Stimulated activated CD8-positive, alpha-beta memory T cell treated with anti-CD3 and anti-CD28 coated beads, Interleukin-4, amount 100 ng/mL, for 24 hours (primary cell): ENCODE measurements around the gene CAT.

Source experiments
- DNase-seq: peaks from one replicate; pipeline ENCODE4 v3.0.0-alpha.2; 2020; ENCODE audit warnings: low read depth

CAT gene

DNA sequence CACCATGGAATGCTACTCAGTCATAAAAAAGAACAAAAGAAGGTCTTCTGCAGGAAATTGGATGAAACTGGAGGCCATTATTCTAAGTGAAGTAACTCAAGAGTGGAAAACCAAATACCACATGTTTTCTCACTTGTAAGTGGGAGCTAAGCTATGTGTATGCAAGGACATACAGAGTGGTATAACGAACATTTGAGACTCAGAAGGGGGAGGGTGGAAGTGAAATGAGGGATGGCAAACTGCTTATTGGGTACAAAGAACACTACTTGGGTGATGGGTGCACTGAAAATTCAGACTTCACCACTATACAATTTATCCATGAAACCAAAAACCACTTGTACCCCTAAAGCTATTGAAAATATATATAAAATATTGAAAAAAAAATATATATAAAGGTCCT, 13.4 kb upstream of the CAT start:
- DNase-seq, result no peak

DNA sequence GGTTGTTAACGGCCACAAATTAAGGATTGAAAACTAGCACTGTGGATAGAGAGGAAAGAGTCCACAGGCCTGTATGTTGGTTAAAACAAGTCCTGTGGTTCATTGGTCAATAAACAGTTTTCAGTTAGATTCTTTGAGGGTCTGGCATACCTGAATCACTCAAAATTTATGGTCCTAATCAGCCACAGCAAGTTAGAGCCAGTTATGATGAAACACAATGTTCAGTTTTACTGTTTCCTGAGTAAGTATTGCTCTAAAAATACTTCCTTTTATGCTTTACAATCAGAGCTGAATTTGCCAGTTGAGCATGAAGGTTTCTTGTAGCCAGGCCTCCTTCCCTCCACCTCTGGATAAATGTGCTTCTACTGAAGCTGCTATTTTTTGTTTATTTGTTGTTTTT, 12.9 kb upstream of the CAT start:
- no peak for DNase-seq

DNA sequence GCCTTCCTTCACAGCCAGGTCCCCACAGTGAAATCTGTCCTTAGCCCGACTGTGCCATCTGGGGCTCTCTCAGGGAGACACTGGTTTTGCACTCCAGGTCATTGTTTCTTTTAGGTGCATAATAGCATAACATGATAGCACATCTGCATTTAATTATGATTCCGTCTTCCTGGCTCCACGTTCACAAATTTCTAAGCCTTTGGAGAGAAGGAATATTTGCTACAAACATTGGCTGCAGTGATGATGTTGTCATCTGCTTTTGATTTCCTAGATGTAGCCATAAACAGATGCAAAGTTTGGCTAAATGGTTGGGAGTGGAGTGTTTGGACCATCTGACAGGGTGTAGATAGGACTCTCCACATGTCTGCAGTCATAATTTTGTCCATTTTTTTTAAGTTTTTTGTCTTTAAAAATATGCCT, 12.0 kb upstream of the CAT start:
- no peak for DNase-seq

DNA sequence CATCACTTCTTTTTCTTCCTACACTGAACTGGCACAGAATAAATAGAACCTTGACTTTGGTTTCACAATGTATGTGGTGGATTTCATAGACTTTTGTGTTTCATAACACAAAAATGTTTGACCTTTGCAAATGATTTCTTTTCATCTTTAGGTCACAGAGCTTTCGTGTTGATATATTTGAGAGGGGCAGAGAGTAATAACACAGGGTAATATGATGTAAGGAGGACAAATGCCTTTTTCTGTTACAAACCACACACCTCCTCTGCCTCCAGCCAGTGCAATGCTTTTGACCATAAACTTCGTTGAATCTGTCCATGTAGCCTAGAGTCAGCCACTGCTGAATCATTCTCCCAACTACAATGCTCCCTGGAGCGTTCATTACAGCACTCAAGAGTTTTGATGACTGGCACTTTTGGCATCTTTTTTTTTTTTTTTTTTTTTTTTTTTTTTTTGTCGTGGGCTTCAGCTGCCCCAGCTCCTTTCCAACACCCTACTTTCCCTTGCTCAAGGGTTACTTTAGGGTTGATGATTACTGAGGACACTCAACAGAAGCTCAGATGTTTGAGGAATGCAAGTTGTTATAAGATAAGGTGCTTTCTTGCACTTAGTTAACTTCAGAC, 11.4 kb upstream of the CAT start:
- DNase-seq, result no peak

DNA sequence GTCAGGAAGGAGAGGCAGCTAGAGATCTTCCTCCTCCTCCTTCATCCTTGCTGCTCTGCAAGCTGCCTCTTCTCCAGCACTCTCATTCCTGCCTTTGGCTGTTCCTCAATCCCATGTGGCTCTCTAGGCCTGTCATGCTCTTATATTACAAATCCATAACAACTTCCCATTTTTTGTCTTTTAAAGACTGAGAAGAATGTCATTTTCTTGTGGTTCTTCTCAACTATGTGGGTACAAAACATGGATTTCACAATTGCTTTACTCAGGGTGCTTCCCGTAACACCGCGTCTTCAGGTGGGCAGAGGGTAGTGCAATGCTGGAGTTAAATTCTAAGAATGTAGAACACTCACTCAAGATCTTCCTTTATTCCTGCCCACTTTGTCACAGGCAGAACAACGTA, 6.8 kb upstream of the CAT start:
- no peak for DNase-seq

DNA sequence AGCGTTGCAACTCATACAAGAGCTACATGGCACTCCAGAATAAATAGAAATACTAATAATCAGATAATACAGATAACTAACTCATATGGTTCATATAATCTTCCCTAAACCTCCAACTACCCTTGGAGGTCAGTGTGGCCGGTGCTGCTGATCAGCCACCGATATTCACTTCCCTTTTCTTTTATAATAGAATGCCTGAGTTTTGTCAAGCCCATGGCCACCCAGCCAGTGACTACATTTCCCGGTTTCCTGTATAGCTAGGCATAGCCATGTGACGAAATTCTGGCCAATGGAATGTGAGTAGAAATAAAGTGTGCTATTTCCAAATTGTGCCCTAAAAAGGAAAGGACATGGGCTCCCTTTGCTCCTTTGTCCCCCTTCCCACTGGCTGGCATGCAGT, 5.9 kb upstream of the CAT start:
- DNase-seq, result no peak

DNA sequence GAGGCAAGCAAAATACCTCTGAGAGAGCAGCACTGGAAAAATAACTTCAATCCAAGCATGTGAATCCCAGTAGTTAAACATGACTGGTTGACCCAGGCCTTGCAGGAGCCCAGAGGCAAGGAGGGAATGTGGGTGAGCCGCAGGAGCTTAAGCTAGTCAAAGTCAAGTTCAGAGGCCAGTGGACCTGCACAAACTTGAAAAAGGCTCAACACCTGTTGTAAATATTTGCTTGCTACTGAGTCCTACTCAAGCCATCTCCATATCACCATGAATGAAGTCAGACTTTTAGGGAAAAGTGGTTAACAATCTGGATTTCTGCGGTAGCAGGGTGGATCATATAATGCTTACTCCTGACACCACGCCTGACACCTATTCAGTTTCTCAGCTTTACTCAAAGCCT, 4.8 kb upstream of the CAT start:
- DNase-seq, result no peak

DNA sequence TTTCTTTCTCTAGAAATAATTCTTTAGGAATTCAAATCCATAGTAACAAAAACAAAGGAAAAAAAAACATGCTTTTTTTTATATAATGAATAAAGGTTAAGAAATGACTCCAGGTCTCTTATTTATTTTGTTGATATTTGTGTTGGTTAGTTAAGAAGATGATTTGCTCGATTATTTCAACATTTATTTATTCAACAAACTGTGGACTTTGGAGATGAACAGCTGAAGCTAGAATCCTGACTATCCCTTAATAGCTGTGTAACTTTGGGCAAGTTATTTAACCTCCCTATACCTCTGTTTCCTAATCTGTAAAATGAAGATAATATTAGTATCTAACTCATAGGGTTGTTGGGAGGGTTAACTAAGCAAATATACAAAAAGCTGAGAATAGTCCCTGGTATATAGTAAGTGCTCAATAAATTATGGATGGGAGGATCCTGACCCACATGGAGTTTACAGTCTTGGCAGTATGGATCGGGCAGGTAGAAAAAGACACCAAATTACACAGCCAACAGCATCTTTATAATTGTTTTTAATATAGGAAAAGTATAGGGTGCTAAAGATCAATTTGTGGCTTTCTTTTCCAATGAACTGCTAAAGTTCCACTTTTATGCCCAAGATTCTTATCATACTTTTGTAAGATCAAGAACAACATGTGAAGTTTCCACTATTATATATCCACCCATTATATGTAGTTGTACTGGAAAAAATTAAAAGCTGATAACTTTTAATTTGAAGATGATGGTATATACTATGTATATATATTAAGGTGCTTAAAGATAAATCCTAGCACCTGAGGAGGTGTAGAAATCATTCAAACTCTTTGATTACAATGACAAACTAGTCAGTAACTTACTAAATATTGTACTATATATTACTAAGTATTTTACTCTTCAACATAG, 1.3 kb upstream of the CAT start:
- no peak for DNase-seq

DNA sequence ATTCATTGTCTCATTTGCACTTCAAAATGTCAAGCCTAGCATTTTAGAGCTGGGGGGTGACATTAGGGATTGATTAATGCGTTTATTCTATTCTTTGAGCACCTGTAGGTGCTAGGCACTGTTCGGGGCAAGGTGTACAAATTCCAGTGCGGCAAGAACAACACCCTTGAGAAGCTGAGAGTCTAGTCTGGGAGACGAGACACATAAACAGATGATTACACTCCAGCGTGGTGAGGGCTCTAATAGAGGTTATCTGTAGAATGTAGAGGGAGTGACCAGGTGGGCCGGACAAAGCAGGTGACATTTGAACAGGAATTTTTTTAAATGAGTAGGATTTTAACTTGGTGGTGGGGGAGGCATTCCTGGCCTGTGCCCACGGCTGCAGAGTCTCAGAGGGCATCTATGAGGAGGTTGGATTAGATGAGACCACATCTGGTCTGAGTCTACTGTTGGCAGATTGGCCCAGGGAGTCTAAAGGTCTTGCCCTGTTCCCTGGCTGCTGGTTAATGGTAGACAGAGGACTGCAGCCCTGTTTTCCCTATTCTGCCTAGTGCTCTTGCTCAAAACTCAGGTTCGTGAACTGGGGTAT, 970 bp downstream of the CAT start:
- no peak for DNase-seq

DNA sequence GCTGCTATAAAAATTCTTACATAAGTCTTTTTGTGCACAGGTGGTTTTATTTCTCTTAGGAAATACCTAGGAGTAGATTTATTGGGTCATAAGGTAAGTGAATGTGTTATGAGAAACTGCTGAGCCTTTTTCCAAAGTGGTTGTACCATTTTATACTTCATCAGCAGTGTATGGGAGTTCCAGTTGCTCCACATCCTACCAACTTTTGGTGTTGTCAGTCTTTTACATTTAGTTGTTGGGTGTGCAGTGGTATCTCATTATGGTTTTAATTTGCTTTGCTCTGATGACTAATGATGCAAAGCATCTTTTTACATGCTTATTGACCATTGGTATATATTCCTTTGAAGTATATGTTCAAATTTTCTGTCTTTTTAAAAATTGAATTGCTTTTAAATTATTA, 3.1 kb downstream of the CAT start:
- DNase-seq, result no peak

DNA sequence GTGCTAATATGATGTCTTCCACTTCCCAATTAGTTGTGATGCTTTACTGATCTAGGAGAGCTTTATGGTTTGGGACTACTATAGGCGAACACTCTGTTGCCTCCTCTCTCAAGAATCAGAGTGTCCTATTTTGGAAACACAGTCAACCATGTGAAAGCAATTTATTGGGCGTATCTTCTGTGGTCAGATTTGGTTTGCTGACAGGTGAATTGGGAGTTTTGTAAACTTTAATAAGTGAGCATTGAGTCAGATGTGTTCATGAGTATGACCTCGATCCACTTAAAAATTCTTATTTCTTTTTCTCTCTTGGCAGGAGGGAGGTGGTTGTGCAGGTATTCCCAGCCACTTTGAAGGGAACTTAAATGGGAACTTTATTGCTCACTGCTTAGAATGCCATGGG, 4.4 kb downstream of the CAT start:
- DNase-seq, result no peak

DNA sequence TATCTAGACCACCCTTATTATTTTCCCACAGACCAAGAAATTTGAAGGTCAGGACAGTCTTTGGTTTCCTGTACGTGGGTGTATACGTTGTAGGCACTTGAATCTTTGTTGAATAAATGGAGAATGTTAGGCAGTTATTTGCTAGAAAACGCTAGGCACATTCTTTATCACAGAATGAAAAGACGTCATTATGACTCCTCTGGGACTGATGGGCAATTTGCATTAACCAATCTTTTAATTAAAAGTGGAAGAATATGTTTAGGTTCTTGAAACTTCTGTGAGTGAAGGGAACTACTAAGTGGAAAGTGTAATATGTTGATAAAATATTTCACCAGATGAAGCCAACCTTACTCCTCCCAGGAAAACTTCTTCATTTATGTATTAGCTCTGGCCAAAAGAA, 5.7 kb downstream of the CAT start:
- DNase-seq, result no peak

DNA sequence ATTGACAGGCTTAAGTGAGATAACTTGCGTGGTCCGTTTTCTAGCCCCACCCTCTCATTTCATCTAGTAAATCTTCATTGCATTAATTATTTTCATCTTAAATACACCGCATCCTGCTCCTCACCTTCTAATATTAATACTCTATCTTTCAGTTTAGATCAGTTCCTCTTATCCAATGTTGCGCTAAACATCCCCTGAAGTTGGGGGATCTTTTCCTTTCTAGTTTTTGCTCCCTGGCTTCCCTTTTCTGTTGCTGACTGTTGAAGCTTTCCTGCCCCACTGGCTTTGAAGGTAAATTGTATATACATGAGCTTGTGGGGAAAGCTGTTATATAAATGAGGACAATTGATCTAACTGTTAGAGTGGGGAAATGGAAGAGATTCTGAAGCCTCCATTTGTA, 7.2 kb downstream of the CAT start:
- no peak for DNase-seq

DNA sequence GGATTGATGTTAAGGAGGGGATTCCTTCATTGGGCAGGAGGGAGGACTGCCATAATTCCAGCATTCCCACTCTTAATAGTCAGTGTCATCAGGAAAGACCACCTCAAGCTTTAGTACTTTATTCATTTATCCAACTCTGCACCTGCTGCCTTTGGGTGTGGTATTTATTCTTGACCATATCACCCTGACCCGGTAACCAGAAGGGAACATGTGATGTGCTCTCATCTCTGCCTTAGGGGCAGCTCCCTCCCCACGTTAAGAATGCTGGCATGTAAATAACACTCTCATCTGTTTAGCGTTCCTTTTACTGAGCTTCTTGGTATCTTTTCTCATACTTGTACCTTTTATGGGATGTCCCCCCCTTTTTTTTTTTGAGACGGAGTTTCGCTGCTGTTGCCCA, 7.7 kb downstream of the CAT start:
- DNase-seq, result no peak

DNA sequence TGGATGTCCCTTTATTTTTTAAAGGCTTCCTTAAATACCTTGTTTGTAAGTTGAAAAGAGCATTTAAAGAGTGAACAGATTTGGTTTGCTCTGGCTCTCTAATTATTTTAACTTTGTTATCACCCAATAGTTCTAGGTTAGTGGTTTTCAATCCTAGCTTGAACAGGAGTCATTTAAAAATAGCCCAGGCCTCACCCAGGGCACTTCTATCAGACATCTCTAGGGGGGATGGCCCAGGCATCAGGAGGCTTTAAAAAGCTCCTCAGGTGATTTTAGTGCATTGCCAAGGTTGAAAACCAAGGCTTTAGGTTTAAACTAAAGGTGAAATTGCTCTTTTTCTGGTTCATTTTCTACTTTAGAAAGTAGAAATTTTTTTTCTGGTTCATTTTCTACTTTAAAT, 8.3 kb downstream of the CAT start:
- DNase-seq, result no peak

DNA sequence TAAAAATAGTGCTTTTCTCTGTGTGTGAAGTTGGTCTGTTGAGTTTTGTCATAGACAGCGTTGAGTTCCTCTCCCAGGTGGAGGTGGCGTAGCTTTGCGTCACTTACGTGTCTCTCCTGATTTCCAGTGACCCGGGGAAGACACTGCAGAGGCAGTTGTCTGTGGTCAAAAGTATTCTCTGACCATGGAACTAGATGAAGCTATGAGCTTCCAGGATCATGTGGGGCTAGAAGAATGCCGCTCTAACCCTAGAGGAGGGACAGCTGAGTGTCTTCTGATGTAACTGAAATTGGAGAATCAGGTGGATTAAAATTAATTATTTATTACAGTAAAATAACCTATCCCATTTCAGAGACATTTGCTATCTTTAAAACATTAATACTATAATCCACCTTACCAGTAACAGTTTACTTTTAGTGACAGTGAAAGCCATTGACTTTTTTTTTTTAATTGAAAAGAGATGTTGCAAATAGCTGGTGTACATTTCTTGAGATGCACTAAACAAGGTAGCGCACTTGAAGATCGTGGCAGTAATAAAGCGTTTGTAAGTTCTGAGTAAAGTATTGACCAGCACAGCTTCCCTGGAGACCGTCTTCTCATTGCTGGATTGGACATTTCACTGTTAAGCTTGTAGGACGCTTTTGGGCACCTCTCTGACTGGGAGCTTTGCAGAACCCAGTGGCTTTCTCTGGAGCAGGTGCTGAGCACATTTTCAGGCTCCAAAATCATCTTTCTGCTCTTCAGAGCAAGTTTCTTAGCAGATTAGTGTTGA, 9.7 kb downstream of the CAT start:
- no peak for DNase-seq

DNA sequence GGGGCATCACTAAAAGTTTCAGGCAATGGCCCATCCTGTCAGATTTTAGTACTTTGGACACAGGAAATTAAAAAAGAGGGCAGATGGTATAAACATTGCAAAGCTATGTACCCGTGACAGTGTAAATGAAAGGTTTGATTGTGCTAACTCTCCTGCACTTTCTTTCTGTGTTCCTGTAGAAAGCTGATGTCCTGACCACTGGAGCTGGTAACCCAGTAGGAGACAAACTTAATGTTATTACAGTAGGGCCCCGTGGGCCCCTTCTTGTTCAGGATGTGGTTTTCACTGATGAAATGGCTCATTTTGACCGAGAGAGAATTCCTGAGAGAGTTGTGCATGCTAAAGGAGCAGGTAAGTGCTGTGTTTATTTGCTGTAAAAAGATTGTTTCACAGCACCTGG, 10.3 kb downstream of the CAT start:
- DNase-seq, result no peak

DNA sequence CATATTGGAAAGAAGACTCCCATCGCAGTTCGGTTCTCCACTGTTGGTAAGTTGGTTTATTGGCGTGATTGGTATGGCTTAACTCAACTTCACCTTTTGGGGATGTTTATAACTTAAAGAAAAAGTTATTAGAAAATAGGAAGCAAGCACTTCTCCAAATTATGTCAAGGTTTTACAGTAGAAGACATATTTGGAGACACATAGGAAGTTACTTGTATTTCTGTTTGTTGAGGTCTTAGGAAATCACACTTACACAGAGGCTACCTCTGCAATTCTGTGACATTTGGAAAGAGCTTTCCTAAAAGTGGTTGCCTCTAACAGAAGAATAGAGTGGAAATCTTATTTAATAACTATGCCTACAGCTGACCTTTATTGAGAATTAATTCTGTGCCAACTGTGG, 12.3 kb downstream of the CAT start:
- DNase-seq, result no peak

DNA sequence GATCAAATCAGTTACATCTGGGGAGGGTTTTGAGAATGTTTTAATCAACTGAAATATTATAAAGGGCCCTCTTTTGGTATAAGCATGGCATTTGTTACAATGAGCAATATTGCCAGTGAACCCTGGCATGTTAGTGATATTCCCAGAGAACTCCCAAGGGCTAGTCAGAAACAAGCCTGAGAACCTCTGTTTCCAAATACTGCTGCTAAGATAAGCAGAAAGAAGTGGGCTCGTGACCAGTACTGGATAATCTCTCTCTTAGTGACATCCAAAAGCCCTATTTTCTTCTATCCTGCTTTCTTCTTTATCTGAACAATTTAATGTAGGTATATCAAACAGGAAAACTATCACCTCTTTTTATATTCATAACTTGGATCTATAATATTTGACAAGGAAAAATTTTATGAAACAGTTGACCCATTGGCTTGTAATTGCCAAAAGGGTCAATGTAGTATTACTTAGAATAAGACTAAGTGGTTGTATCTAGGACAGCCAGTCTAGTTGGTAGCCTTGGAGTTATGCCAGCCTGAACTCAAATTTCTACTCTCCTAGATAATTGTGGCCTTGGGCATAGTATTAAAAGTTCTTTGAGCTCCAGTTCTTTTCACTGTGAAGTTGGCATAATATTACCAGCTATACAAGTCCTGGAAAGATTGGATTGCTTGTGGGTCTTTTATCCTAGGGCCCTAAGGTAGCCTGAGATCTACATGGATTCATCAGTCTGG, 15.7 kb downstream of the CAT start:
- DNase-seq, result no peak

DNA sequence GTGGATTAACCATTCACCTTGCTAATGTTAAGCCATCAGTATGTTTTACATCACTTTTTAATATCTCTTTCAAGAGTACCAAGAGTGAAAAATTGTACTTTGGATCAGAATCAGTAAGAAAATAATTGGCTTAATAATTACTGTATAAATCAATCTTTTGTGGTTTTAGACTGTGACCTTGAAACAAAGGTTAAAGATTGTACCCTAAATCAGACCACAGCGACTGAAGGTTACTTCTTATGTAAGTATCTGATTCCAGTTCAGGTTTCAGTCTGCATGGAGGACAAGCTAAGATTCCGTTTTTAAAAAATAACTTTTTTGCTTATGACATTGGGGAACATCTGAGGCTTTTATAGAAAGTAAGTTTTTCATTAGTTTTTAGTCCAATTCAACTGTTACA, 18.9 kb downstream of the CAT start:
- no peak for DNase-seq

DNA sequence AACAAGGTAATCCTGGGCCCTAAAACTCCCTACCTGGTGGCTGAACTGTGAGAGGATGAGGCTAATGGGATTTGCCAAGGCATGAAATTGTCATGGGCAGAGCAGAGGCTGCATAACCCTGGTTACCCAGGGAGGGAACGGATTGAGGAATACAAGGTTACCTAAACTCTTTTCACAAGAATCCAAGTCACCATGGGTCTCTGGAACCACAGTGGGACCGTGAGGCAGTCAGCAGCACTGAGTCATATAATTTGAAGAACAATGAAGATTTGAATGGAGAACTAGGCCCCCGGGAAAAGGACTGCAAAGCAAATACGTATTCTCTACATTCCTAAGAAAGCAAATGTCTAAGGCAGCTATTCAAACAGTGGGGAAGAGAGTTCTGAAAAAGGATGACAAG, 19.8 kb downstream of the CAT start:
- DNase-seq, result no peak

DNA sequence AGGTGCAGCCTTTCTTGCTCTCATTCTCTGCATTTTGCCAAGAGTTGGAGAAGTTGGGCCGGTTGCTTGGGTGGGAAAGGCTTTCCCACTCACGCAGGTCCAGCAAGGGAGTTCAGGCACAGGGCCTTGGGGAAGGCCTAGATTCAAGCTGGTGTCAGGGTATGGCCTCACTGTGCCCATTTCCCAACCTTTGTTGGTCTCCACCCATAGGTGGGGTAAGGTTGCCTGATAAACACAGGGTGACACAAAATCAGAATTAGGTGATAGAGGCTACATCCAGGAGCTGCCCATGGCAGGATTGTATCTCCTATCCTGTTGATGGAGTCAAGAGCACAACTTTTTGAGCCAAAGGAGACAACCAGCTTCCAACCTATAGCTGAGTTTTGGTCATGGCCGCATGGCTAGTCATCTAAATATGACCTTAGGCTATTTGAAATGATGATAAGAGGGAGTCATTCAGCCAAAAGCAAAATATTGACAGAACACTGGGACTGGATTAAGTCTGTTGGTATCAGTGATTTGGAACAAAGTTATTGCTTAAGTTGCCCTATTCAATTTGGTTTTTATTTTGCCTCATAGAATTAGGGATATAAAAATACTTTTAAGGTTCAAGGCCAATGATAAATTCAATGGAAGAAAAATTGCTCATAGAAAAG, 20.9 kb downstream of the CAT start:
- no peak for DNase-seq
